ENCODE measurements around the gene APOBEC3G.
"Not testable (repeated sequence)": the region's sequence is repeated elsewhere in the genome, so short reads cannot be mapped to it uniquely, and the experiment has no call there.

DNA sequence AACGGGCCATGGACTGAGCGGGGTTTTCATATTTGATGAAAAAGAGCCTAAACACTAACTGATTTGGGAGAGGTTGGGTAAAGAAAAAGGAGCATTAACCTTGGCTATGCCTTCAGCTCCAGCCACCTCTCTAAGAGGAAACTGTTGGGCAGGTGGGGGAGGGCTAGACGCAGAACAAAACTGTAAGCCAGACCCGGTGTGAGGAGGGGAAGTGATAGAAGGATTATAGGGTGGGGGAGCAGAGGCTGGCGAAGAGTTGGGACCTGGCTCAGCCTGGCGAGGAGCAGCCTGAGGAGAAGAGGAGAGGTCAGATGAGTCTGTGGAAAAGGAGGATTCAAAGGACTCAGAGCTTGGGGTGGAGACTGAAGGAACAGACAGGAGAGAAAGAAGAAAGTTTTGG, 15.8 kb upstream of the APOBEC3G start:
- TF ChIP-seq POLR2A, EP300 (IDR thresholded peaks at IDR 0.05): not testable (repeated sequence)
- TF ChIP-seq, protein P1, sequence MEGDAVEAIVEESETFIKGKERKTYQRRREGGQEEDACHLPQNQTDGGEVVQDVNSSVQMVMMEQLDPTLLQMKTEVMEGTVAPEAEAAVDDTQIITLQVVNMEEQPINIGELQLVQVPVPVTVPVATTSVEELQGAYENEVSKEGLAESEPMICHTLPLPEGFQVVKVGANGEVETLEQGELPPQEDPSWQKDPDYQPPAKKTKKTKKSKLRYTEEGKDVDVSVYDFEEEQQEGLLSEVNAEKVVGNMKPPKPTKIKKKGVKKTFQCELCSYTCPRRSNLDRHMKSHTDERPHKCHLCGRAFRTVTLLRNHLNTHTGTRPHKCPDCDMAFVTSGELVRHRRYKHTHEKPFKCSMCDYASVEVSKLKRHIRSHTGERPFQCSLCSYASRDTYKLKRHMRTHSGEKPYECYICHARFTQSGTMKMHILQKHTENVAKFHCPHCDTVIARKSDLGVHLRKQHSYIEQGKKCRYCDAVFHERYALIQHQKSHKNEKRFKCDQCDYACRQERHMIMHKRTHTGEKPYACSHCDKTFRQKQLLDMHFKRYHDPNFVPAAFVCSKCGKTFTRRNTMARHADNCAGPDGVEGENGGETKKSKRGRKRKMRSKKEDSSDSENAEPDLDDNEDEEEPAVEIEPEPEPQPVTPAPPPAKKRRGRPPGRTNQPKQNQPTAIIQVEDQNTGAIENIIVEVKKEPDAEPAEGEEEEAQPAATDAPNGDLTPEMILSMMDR (IDR thresholded peaks at IDR 0.05), result not testable (repeated sequence)

Data from ovary (tissue), 3 donors.